Adipocyte (in vitro differentiated cells): ENCODE data around the gene GJB1.

ENCODE experiments used
- DNase-seq: peaks from one replicate; pipeline ENCODE4 v3.0.0-alpha.2; 2015; ENCODE audit warnings: low read depth
- H3K27me3 ChIP-seq: replicated peaks from 2 replicates; pipeline ENCODE4 v1.7.0; 2013; ENCODE audit warnings: mild to moderate bottlenecking, low read length, moderate library complexity; ENCODE audit not compliant: control insufficient read depth, insufficient read depth
- H3K36me3 ChIP-seq: 2 replicates; pipeline ENCODE4 v1.7.0; 2013; ENCODE audit warnings: low read length, mild to moderate bottlenecking, moderate library complexity; ENCODE audit not compliant: control insufficient read depth, insufficient read depth, severe bottlenecking
- H3K4me1 ChIP-seq: 2 replicates; pipeline ENCODE4 v1.7.0; 2013; ENCODE audit warnings: mild to moderate bottlenecking, low read length, moderate library complexity; ENCODE audit not compliant: control insufficient read depth, insufficient read depth
- H3K4me3 ChIP-seq: 2 replicates; pipeline ENCODE4 v1.7.0; 2013; ENCODE audit warnings: mild to moderate bottlenecking, low read length, moderate library complexity
- H3K9ac ChIP-seq: 2 replicates; pipeline ENCODE4 v1.7.0; 2013; ENCODE audit warnings: mild to moderate bottlenecking, low read length, moderate library complexity
- H3K9me3 ChIP-seq: 2 replicates; pipeline ENCODE4 v1.7.0; 2013; ENCODE audit warnings: mild to moderate bottlenecking, low read length, moderate library complexity; ENCODE audit not compliant: control insufficient read depth

GJB1 gene

DNA sequence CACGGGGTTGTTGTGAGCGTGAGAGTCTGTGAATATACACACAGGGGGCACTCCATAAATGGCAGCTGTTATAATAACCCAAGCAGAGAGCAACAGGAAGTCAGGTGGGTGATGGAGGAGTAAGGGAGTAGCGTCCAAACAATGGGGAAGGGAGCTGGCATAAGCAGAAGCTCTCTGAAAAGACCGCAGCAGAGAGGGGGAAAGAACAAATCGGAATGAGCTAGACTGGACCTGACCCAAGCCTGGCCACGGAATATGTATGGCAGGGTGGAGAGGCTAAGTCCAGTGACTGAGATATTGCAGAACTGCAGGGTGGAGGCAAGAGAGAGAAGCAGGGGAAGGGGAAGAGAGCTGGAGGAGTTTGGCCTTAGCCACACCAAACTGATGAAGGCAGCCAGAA lies 6.5 kb upstream of the GJB1 start:
- peaks cover 39% of the 10 kb centered on the region for H3K27me3 ChIP-seq
- H3K9ac ChIP-seq: no peak overlapping the region
- H3K36me3 ChIP-seq: no peaks in the 10 kb centered on the region
- H3K9me3 ChIP-seq: no peaks in the 10 kb centered on the region
- no peaks in the 10 kb centered on the region for H3K4me1 ChIP-seq
- DNase-seq: no peak
- no peak overlapping the region for H3K4me3 ChIP-seq

DNA sequence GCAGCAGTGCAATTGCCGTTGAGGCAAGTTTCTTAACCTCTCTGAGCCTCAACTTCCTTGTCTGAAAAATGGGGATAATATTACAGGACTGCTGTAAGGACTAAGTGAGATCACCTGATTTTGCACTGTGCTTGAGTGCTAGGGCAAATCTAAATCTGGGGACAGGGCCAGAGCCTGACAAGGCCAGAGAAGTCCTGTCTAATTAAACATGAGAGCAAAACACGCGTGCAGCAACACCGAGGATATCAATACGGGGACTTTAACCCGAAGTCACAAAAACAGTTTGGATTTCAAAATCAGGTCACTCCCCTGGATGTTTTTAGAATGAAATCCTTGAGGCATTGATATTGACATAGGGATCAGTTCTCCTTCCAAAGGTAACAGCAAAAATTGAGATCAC lies 5.7 kb upstream of the GJB1 start:
- Histone ChIP-seq H3K36me3 (no peaks in the 10 kb centered on the region), H3K9ac (no peak overlapping the region), H3K27me3 (peaks cover 40% of the 10 kb centered on the region), H3K4me3 (no peak overlapping the region), H3K9me3 (no peaks in the 10 kb centered on the region), H3K4me1 (no peaks in the 10 kb centered on the region)
- DNase-seq: no peak

DNA sequence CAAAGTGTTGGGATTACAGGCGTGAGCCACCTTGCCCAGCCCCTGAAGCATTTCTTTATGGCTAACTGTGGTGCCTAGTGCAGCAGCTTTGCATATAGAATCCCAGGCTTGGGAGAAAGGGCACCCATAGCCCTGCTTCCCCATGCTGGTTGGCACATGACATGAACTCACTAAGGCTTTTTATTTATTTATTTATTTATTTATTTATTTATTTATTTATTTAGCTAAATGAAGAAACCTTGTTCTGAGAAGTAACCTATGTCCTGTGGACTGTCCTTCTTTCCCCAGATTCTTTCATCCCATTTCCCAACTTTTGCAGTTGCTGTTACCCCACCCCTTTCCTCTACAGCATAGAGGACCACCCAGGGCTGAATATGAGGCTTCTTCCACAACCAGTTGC lies 1.9 kb upstream of the GJB1 start:
- DNase-seq: no peak
- H3K9me3 ChIP-seq: no peaks in the 10 kb centered on the region
- peaks cover 8% of the 10 kb centered on the region for H3K4me1 ChIP-seq
- peaks cover 21% of the 10 kb centered on the region for H3K27me3 ChIP-seq
- no peak overlapping the region for H3K9ac ChIP-seq
- H3K36me3 ChIP-seq: no peaks in the 10 kb centered on the region
- no peak overlapping the region for H3K4me3 ChIP-seq

DNA sequence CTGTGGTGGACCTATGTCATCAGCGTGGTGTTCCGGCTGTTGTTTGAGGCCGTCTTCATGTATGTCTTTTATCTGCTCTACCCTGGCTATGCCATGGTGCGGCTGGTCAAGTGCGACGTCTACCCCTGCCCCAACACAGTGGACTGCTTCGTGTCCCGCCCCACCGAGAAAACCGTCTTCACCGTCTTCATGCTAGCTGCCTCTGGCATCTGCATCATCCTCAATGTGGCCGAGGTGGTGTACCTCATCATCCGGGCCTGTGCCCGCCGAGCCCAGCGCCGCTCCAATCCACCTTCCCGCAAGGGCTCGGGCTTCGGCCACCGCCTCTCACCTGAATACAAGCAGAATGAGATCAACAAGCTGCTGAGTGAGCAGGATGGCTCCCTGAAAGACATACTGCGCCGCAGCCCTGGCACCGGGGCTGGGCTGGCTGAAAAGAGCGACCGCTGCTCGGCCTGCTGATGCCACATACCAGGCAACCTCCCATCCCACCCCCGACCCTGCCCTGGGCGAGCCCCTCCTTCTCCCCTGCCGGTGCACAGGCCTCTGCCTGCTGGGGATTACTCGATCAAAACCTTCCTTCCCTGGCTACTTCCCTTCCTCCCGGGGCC lies 1.2 kb downstream of the GJB1 start:
- H3K4me1 ChIP-seq: peaks cover 8% of the 10 kb centered on the region
- peaks cover 18% of the 10 kb centered on the region for H3K27me3 ChIP-seq
- no peak for DNase-seq
- H3K36me3 ChIP-seq: no peaks in the 10 kb centered on the region
- no peaks in the 10 kb centered on the region for H3K9me3 ChIP-seq
- no peak overlapping the region for H3K4me3 ChIP-seq
- no peak overlapping the region for H3K9ac ChIP-seq

DNA sequence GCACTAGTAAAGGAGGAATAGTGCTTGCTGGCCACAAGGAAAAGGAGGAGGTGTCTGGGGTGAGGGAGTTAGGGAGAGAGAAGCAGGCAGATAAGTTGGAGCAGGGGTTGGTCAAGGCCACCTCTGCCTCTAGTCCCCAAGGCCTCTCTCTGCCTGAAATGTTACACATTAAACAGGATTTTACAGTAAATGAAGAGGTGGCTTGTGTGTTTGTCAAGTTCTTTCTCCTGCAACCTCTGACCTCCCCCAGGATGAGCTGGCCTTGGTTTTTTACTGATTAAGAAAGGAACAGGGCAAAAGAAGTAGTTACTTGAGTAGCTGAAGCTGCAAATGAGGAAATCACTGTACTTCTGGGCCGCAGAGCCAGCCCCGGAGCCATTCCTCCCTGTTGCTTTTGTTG lies 2.0 kb downstream of the GJB1 start:
- no peak for DNase-seq
- Histone ChIP-seq H3K9me3 (no peaks in the 10 kb centered on the region), H3K36me3 (no peaks in the 10 kb centered on the region), H3K4me1 (peaks cover 8% of the 10 kb centered on the region), H3K9ac (no peak overlapping the region), H3K27me3 (peaks cover 23% of the 10 kb centered on the region), H3K4me3 (no peak overlapping the region)

DNA sequence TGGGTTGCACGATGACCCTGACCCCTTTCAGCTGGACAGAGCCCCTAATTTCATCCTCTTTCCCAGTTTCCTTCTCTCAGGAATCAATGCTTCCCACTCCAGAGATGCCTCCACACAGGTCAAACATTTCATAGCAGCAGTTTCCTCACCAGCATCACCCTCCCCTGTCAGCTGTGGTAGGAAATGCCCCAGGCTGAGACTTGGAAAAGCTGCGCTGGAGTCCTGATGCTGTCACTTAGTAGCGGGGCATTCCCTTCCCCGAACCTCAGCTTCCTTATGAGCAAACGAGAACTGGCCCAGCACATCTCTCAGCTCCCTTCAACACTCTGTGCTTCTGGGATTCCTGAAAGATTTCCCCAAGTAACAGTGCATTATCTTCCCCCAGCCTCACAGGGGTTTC lies 2.7 kb downstream of the GJB1 start:
- Histone ChIP-seq H3K9me3 (no peaks in the 10 kb centered on the region), H3K27me3 (peaks cover 24% of the 10 kb centered on the region), H3K36me3 (no peaks in the 10 kb centered on the region), H3K4me1 (peaks cover 8% of the 10 kb centered on the region), H3K9ac (no peak overlapping the region), H3K4me3 (no peak overlapping the region)
- DNase-seq: peak; percentile 4

DNA sequence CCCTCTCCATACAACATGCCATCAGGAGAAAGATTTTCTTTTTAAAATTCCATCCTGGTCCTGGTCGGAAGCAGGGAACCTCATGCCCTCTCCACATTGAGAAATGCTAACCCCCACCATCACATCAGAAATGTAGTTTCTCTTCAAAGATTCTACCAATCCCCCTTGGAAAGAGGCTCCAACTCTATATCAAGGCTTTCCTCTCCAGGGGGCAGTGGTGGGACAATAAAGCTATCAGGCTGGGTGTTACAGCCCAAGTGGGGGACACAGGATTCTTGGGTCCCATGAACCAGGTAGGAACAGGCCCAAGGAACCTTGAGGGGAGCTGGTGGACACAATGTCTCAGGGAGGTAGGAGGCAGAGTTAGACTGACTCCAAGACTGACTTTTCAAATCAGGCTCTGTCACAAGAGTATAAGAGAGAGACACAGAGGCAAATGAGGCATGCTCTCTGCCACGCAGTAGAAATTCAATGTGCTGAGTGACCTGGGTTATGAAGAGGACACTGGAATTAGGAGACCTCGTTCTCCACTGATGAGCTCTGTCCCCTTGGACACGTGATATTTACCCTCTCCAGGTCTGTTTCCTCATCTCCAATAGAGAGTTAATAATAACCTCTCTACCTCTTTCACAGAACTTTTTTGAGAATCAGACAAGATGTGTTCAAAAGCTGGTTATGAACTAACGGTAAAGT lies 4.5 kb downstream of the GJB1 start:
- H3K9me3 ChIP-seq: no peaks in the 10 kb centered on the region
- no peak overlapping the region for H3K4me3 ChIP-seq
- no peak for DNase-seq
- peaks cover 8% of the 10 kb centered on the region for H3K4me1 ChIP-seq
- no peaks in the 10 kb centered on the region for H3K36me3 ChIP-seq
- H3K27me3 ChIP-seq: peaks cover 22% of the 10 kb centered on the region
- no peak overlapping the region for H3K9ac ChIP-seq

DNA sequence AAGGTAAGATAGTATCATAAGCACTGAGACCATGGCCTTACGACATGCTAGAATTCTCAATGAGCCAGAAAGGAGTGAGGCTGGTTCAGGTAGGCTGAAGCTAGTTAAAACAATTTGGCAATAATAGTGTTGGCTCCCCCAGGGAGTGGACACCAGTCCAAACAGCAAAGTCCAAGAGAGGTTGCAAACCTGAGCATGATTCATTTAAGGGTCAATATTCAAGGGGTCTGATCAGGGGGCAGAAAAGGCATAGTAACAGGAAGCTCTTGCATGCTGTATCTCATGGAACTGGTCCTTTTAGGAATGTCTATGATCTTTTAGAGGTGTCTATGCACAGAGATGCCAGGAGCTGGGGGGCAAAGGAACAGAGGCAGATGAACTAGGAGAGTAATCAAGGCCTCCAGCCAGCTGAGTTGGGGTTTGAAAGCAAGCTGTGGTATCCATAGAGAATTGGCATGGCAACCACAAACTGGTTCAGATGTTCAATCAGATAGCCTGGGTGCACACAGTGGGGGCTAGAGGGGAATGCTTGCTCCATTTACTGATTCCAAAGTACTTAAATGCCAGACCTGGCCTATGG lies 5.1 kb downstream of the GJB1 start:
- Histone ChIP-seq H3K27me3 (peaks cover 25% of the 10 kb centered on the region), H3K9me3 (no peaks in the 10 kb centered on the region), H3K4me1 (peaks cover 8% of the 10 kb centered on the region), H3K4me3 (no peak overlapping the region), H3K36me3 (no peaks in the 10 kb centered on the region), H3K9ac (no peak overlapping the region)
- DNase-seq: no peak

DNA sequence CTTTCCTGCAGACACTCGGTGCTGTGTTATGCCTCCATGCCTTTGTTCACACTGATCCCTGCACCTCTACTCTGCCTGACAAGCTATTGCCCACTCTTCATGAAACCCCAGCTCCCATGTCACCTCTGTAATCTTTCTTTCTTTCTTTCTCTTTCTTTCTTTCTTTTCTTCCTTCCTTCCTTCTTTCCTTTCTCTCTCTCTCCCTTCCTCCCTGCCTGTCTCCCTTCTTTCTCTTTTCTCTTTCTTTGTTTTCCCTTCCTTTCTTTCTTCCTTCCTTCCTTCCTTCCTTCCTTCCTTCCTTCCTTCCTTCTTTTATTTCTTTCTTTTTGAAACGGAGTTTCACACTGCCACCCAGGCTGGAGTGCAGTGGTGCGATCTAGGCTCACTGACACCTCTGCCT lies 12.5 kb downstream of the GJB1 start:
- no peak for DNase-seq
- no peak overlapping the region for H3K9ac ChIP-seq
- no peaks in the 10 kb centered on the region for H3K4me1 ChIP-seq
- H3K27me3 ChIP-seq: peaks cover 8% of the 10 kb centered on the region
- H3K9me3 ChIP-seq: no peaks in the 10 kb centered on the region
- no peak overlapping the region for H3K4me3 ChIP-seq
- H3K36me3 ChIP-seq: peaks cover 1% of the 10 kb centered on the region

DNA sequence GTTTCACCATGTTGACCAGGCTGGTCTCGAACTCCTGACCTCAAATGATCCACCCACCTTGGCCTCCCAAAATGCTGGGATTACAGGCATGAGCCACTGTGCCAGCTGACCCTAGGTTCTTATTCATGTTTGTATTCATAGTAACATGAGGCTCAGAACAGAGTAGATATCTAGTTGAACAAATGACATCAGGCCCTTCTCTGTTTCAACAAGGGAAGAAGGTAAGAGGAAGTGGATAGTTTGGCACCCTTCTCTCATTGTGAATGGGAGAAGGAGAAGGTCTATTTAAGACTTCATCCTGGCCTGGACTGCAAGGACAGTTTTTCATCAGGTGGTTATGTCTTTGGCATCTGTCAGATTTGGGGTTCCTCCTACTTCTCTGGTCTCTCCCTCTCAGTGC lies 13.8 kb downstream of the GJB1 start:
- Histone ChIP-seq H3K4me3 (no peak overlapping the region), H3K9me3 (no peaks in the 10 kb centered on the region), H3K4me1 (no peaks in the 10 kb centered on the region), H3K36me3 (peaks cover 14% of the 10 kb centered on the region), H3K27me3 (peaks cover 8% of the 10 kb centered on the region), H3K9ac (no peak overlapping the region)
- no peak for DNase-seq

DNA sequence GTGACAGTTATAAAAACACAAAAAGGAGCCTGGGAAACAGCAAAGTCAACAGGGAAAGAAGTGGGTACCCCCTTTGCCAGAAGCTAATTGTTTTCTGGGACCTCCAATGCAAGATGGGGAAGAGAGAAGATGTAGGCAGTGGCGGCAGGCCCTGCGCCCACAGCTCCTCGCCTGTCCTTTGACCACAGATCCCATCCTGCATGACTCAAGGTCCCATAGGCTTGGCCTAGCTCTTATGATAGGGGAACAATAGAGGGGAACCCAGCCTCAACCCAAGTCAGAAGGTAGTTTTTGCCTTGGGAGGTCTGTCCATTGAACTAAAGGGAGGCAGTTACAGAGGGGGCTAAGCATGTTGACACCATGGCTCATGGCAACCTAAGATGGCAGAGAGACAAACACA lies 16.8 kb downstream of the GJB1 start:
- Histone ChIP-seq H3K4me1 (no peaks in the 10 kb centered on the region), H3K9ac (no peak overlapping the region), H3K36me3 (peaks cover 29% of the 10 kb centered on the region), H3K4me3 (no peak overlapping the region), H3K9me3 (no peaks in the 10 kb centered on the region), H3K27me3 (peaks cover 3% of the 10 kb centered on the region)
- no peak for DNase-seq
